ENCODE measurements around the gene CLSTN1. TPM values are rescaled to one million over a fixed set of nuclear protein-coding genes. Genes with fewer than 3 reads are reported as not detected.
A peak's percentile ranks its signal among the peaks of the same experiment; 100 is the strongest.
"Not testable (repeated sequence)": the region's sequence is repeated elsewhere in the genome, so short reads cannot be mapped to it uniquely, and the experiment has no call there.

CLSTN1 gene
- polyA plus RNA-seq, 1 experiment = 34.3 TPM

DNA sequence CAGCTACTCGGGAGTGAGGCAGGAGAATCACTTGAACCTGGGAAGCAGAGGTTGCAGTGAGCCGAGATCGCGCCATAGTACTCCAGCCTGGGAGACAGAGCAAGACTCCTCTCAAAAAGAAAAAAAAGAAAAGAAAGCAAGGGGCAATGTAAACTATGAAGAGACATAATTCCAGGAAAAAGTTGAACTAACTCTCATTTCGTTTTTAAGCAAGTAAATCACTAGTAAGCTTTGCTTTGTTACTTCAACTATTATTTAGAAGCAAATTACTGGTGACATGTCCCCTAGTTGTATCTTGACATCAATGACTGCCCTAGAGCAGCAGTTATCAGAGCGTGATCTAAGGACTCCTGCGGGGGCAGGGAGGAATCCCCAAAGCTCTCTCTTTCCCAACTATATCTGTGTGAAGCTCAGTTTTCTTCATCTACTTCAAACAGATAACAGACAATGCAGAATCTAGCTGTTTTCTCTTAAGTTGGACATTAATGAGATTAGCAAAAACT, 18.7 kb downstream of the CLSTN1 start:
- H3K27me3 ChIP-seq (ENCODE audit: control insufficient read depth, insufficient read depth, low read length) = no peaks in the 10 kb centered on the region
- no peak for DNase-seq (ENCODE audit: low read depth)
- TF ChIP-seq, protein P1, sequence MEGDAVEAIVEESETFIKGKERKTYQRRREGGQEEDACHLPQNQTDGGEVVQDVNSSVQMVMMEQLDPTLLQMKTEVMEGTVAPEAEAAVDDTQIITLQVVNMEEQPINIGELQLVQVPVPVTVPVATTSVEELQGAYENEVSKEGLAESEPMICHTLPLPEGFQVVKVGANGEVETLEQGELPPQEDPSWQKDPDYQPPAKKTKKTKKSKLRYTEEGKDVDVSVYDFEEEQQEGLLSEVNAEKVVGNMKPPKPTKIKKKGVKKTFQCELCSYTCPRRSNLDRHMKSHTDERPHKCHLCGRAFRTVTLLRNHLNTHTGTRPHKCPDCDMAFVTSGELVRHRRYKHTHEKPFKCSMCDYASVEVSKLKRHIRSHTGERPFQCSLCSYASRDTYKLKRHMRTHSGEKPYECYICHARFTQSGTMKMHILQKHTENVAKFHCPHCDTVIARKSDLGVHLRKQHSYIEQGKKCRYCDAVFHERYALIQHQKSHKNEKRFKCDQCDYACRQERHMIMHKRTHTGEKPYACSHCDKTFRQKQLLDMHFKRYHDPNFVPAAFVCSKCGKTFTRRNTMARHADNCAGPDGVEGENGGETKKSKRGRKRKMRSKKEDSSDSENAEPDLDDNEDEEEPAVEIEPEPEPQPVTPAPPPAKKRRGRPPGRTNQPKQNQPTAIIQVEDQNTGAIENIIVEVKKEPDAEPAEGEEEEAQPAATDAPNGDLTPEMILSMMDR (IDR thresholded peaks at IDR 0.05; ENCODE audit: insufficient read depth, low read depth, low read length) = no peak
- CTCF ChIA-PET = interaction anchor here (0.9 to 1.0 kb wide), 3 partner anchors 26 to 79 kb away, joined by 3 to 4 read pairs (median 3); no protein-coding TSS in a partner anchor
- POLR2A ChIA-PET = no interaction called here
- no peaks in the 10 kb centered on the region for H3K36me3 ChIP-seq (ENCODE audit: control insufficient read depth, insufficient read depth, low read length)
- no peak overlapping the region for H3K4me3 ChIP-seq (ENCODE audit: low read depth, low read length)

DNA sequence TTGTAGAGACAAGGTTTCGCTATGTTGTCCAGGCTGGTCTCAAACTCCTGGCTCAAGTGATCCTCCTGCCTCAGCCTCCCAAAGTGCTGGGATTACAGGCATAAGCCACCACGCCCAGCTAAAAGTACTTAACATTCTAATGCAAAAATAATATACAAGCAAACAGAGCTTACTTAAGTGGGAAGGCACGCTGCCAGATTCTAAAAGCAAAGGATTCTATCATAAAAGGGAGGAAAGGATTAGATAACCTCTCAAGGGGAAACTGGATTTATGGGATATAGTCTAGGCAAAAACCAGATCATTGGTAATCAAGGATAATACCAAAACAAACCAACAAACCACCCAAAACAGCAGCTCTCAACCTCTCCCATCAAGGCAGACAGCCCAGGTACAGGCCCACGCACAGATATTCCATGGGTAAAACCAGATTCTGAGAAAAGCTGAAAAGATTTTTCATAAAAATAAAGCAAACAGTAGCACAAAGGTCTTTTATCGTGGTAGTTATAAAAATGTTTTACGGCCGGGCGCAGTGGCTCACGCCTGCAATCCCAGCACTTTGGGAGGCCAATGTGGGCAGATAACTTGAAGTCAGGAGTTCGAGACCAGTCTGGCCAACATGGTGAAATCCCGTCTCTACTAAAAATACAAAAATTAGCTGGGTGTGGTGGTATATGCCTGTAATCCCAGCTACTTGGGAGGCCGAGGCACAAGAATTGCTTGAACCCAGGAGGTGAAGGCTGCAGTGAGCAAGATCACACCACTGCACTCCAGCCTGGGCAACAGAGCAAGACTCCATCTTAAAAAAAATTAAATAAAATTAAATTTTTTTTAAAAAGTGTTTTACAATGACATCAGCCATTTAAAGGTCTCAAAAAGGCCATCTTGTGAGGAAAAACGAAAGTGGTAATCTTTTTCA, 20.5 kb downstream of the CLSTN1 start:
- CTCF ChIA-PET = interaction anchor here (0.7 to 1.2 kb wide), 6 partner anchors 9 to 24 kb away, joined by 3 to 5 read pairs (median 3); no protein-coding TSS in a partner anchor
- POLR2A ChIA-PET; DNase-seq (ENCODE audit: low read depth); H3K27me3 ChIP-seq (ENCODE audit: control insufficient read depth, insufficient read depth, low read length); H3K36me3 ChIP-seq (ENCODE audit: control insufficient read depth, insufficient read depth, low read length); H3K4me3 ChIP-seq (ENCODE audit: low read depth, low read length): not testable (repeated sequence)

DNA sequence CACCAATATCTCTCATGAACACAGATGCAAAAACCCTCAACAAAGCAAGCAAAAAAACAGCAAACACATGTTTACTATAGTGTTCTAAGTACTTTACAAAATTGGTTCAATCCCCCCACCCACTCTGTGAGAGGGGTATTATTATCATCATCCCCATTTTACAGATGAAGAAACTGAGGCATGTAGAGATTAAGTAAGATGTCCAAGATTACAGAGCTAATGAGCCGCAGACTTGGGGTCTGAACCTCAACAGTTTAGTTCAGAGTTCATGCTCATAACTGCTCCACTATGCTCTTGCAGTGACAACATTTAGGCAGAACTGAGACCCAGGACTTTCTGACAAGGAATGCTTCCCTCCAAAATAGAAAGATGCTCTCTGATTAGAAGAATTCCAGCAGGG, 21.9 kb downstream of the CLSTN1 start:
- TF ChIP-seq, protein P1 (IDR thresholded peaks at IDR 0.05; ENCODE audit: insufficient read depth, low read depth, low read length) = no peak
- no peak for DNase-seq (ENCODE audit: low read depth)
- Histone ChIP-seq H3K36me3 (ENCODE audit: control insufficient read depth, insufficient read depth, low read length) (no peaks in the 10 kb centered on the region), H3K27me3 (ENCODE audit: control insufficient read depth, insufficient read depth, low read length) (no peaks in the 10 kb centered on the region), H3K4me3 (ENCODE audit: low read depth, low read length) (no peak overlapping the region)
- ChIA-PET POLR2A (interaction anchor here (0.5 kb wide), 1 partner anchor 17 kb away, joined by 3 read pairs; no protein-coding TSS in a partner anchor), CTCF (no interaction called here)

- H3K4me3 ChIP-seq (ENCODE audit: low read depth, low read length) = no peak overlapping the region
- CTCF ChIA-PET = interaction anchor here (1.1 to 1.4 kb wide), 2 partner anchors 11 to 13 kb away, joined by 3 to 4 read pairs; no protein-coding TSS in a partner anchor
- TF ChIP-seq, protein P1 (IDR thresholded peaks at IDR 0.05; ENCODE audit: insufficient read depth, low read depth, low read length) = no peak
- no peaks in the 10 kb centered on the region for H3K36me3 ChIP-seq (ENCODE audit: control insufficient read depth, insufficient read depth, low read length)
- peak; percentile 33 for DNase-seq (ENCODE audit: low read depth)
- POLR2A ChIA-PET = no interaction called here
- no peaks in the 10 kb centered on the region for H3K27me3 ChIP-seq (ENCODE audit: control insufficient read depth, insufficient read depth, low read length)
These were observed 25.3 kb downstream of the CLSTN1 start for GRCh38 chr1:9798236-9799130.

GRCh38 chr1:9797049-9797448, 26.7 kb downstream of the CLSTN1 start:
- no peak overlapping the region for H3K4me3 ChIP-seq (ENCODE audit: low read depth, low read length)
- no peaks in the 10 kb centered on the region; the same call in 1 of the 2 replicates for H3K36me3 ChIP-seq (ENCODE audit: control insufficient read depth, insufficient read depth, low read length)
- H3K27me3 ChIP-seq (ENCODE audit: control insufficient read depth, insufficient read depth, low read length) = no peaks in the 10 kb centered on the region
- DNase-seq (ENCODE audit: low read depth) = no peak
- ChIA-PET CTCF (no interaction called here), POLR2A (no interaction called here)
- TF ChIP-seq, protein P1 (IDR thresholded peaks at IDR 0.05; ENCODE audit: insufficient read depth, low read depth, low read length) = no peak
